A375 (cell line): ENCODE results near the gene FAM9C. TPM values are rescaled to one million over a fixed set of nuclear protein-coding genes. Genes with fewer than 3 reads are reported as not detected.

Experiments
- total RNA-seq: library from RNA; depleted of rRNA; stranded (reverse); fragments of >200 nt; shearing (Covaris generic); gene quantifications from 2 replicates; pipeline ENCODE4 v1.2.3, GENCODE V29; 2014; rRNA removed

The FAM9C gene
- not detected in 2 replicates for total RNA-seq

DNA sequence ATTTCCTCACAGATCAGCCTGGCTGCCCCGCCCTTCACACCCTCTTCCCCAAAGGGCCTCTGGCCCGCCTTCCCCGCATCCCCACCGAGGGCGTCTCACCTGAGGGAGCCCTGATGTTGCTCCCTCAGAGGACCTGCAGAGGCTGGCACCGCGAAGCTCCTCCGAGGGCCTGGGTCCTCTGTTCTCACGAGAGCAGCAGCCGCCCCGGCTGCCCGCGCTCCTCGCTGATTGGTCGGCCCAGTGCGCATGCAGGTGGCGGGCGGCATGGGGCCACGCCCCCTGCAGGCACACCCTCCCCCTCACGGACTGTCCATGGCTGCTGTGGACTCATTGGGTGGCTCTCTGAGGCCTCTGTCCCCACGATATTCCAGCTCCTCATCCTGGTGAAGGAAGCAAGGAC, at the start of gene FAM9C:
Gene FAM9C (minus strand): TSS at position 180 of the 400 bp plus-strand sequence. CDS start 831 bp downstream, outside the sequence.

Other genes starting within 250 kb of the FAM9C start
- not detected in 2 replicates for gene TLR7, start 177.5 kb downstream of the FAM9C start, total RNA-seq
- not detected in 2 replicates for gene TLR8, start 138.0 kb downstream of the FAM9C start, total RNA-seq
- 155 and 187 TPM in 2 replicates for gene TMSB4X, start 69.5 kb downstream of the FAM9C start, total RNA-seq